ENCODE results near the gene TGIF2LY.
"Not testable (repeated sequence)": the region's sequence is repeated elsewhere in the genome, so short reads cannot be mapped to it uniquely, and the experiment has no call there.

Gene TGIF2LY

GRCh38 chrY:3578767-3579166 lies at the start of gene TGIF2LY:
TGIF2LY (plus strand) TSS chrY:3579067; CDS start chrY:3579245, 178 bp downstream.
- not testable (repeated sequence) for H3K9me3 ChIP-seq (ENCODE audit: low read length); H3K36me3 ChIP-seq (ENCODE audit: insufficient read depth, low read length); H3K4me3 ChIP-seq (ENCODE audit: low read depth, low read length, poor library complexity, severe bottlenecking); H3K27me3 ChIP-seq (ENCODE audit: insufficient read depth, low read length); H3K9ac ChIP-seq (ENCODE audit: low read length); H3K9me2 ChIP-seq (ENCODE audit: low read depth, low read length); H3K4me2 ChIP-seq (ENCODE audit: low read length); H4K20me1 ChIP-seq (ENCODE audit: insufficient read depth, low read length); H3K79me2 ChIP-seq (ENCODE audit: insufficient read depth, low read length); H3F3A ChIP-seq (ENCODE audit: insufficient read depth, low read length); H3K4me1 ChIP-seq (ENCODE audit: insufficient read depth, low read length, severe bottlenecking); H2AFZ ChIP-seq (ENCODE audit: low read length); H3K27ac ChIP-seq (ENCODE audit: low read depth, low read length, poor library complexity, severe bottlenecking)
